ENCODE data around the gene TOMM6. TPM values are rescaled to one million over a fixed set of nuclear protein-coding genes. Genes with fewer than 3 reads are reported as not detected.

The TOMM6 gene
- total RNA-seq, 1 donor from 2014 or later: 203 TPM

- no peaks in the 10 kb centered on the region for H3K9me3 Mint-ChIP-seq
- H3K36me3 Mint-ChIP-seq: no peaks in the 10 kb centered on the region
- no peak overlapping the region for H3K4me3 Mint-ChIP-seq
- no peak for TF ChIP-seq CTCF (conservative IDR thresholded peaks at IDR 0.05)
- no peak overlapping the region for H3K27ac Mint-ChIP-seq
- H3K4me1 Mint-ChIP-seq (ENCODE audit: unreplicated experiment): peaks cover 5% of the 10 kb centered on the region
- DNase-seq (ENCODE audit: extremely low spot score, unreplicated experiment): no peak
- no peaks in the 10 kb centered on the region for H3K27me3 Mint-ChIP-seq
Observed at GRCh38 chr6:41774841-41775240, 12.7 kb upstream of the TOMM6 start.

- no peak for TF ChIP-seq CTCF (conservative IDR thresholded peaks at IDR 0.05)
- H3K27ac Mint-ChIP-seq: no peak overlapping the region
- no peak for DNase-seq (ENCODE audit: extremely low spot score, unreplicated experiment)
- H3K27me3 Mint-ChIP-seq: no peaks in the 10 kb centered on the region
- no peaks in the 10 kb centered on the region for H3K9me3 Mint-ChIP-seq
- H3K4me1 Mint-ChIP-seq (ENCODE audit: unreplicated experiment): peaks cover 5% of the 10 kb centered on the region
- H3K36me3 Mint-ChIP-seq: no peaks in the 10 kb centered on the region
- H3K4me3 Mint-ChIP-seq: no peak overlapping the region
Observed at GRCh38 chr6:41775293-41775882, 12.1 kb upstream of the TOMM6 start.

- TF ChIP-seq CTCF (conservative IDR thresholded peaks at IDR 0.05): no peak
- Mint-ChIP-seq H3K27me3 (peaks cover 6% of the 10 kb centered on the region), H3K9me3 (no peaks in the 10 kb centered on the region), H3K4me3 (peak overlapping the region; percentile 57), H3K36me3 (no peaks in the 10 kb centered on the region), H3K4me1 (ENCODE audit: unreplicated experiment) (peaks cover 14% of the 10 kb centered on the region), H3K27ac (no peak overlapping the region)
- no peak for DNase-seq (ENCODE audit: extremely low spot score, unreplicated experiment)
Observed at GRCh38 chr6:41777551-41778285, 9.8 kb upstream of the TOMM6 start.

GRCh38 chr6:41778895-41779294 is 8.6 kb upstream of the TOMM6 start:
- no peak for TF ChIP-seq CTCF (conservative IDR thresholded peaks at IDR 0.05)
- no peak for DNase-seq (ENCODE audit: extremely low spot score, unreplicated experiment)
- peak overlapping the region; percentile 82 for H3K27ac Mint-ChIP-seq
- no peaks in the 10 kb centered on the region for H3K36me3 Mint-ChIP-seq
- peak overlapping the region; percentile 97 for H3K4me3 Mint-ChIP-seq
- H3K9me3 Mint-ChIP-seq: no peaks in the 10 kb centered on the region
- peaks cover 7% of the 10 kb centered on the region for H3K27me3 Mint-ChIP-seq
- peaks cover 14% of the 10 kb centered on the region for H3K4me1 Mint-ChIP-seq (ENCODE audit: unreplicated experiment)

- H3K4me3 Mint-ChIP-seq: peak overlapping the region; percentile 97
Observed at GRCh38 chr6:41779336-41779735, 8.2 kb upstream of the TOMM6 start.

More at GRCh38 chr6:41779336-41779735, 8.2 kb upstream of the TOMM6 start:
- Mint-ChIP-seq H3K4me1 (ENCODE audit: unreplicated experiment) (peaks cover 17% of the 10 kb centered on the region), H3K27ac (peak overlapping the region; percentile 82), H3K9me3 (no peaks in the 10 kb centered on the region), H3K27me3 (peaks cover 8% of the 10 kb centered on the region), H3K36me3 (no peaks in the 10 kb centered on the region)
- no peak for DNase-seq (ENCODE audit: extremely low spot score, unreplicated experiment)
- no peak for TF ChIP-seq CTCF (conservative IDR thresholded peaks at IDR 0.05)
